ENCODE measurements around the gene TECTA.

DNA sequence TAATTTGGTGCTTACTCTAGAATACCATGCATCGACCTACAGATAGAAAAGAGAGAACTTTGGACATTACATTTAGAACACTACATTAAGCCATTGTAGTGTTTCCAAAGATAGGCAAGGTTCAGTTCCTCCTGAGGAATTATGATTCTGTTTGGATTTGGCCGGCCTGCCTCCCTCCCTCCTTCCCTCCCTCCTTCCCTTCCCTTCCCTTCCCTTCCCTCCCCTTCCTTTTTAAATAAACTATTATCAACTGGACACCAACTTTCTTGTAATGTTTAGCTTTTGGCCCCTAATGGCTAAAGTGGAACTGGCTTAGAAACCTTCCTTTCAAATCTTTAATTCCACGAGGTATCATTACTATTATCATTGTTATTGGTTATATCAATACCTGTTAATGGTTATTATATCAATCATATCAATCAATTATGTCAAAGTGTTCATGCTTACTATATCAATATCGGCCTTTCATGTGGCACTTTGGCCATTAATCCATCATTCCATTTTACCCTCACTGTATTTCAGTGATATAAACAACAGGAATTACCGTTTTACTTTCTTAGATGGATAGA, 60.4 kb downstream of the TECTA start:
- TF ChIP-seq ELF4 (CRISPR knock-in tag; IDR thresholded peaks at IDR 0.05; ENCODE audit: low read depth) = no peak
- no peak for TF ChIP-seq USF2 (CRISPR knock-in tag; IDR thresholded peaks at IDR 0.05)

All from WTC11 (cell line).